Measurements from ENCODE around the gene TMEM183A. TPM values are rescaled to one million over a fixed set of nuclear protein-coding genes. Genes with fewer than 3 reads are reported as not detected.

The TMEM183A gene
- total RNA-seq, 4 donors from 2014 or later, result 39.4 to 77.4 (median 66.5) TPM

- H3K9me3 ChIP-seq, result no peaks in the 10 kb centered on the region
- no peak for DNase-seq
- intact Hi-C loops (cut with DNase I), result no loop called here
- no peak overlapping the region for H3K4me3 ChIP-seq
- TF ChIP-seq POLR2A (IDR thresholded peaks at IDR 0.05) (no peak), CTCF (IDR thresholded peaks at IDR 0.05) (no peak)
- no peak overlapping the region for H3K27ac ChIP-seq
- no peaks in the 10 kb centered on the region for H3K4me1 ChIP-seq
- peaks cover 0 to 34% (median 0%) of the 10 kb centered on the region in 4 donors for H3K27me3 ChIP-seq
- WGBS, 2 donors, result 64 to 68% methylated on average over 7 of the region's 7 CpGs
- H3K36me3 ChIP-seq, result no peaks in the 10 kb centered on the region
Observed at GRCh38 chr1:202987255-202987654, 19.9 kb upstream of the TMEM183A start.

GRCh38 chr1:202987922-202988583 is 19.1 kb upstream of the TMEM183A start:
- no peak for DNase-seq
- no peaks in the 10 kb centered on the region for H3K4me1 ChIP-seq
- no peak overlapping the region for H3K4me3 ChIP-seq
- TF ChIP-seq POLR2A (IDR thresholded peaks at IDR 0.05), result no peak
- no peak for TF ChIP-seq CTCF (IDR thresholded peaks at IDR 0.05)
- H3K9me3 ChIP-seq, result no peaks in the 10 kb centered on the region
- no peaks in the 10 kb centered on the region for H3K36me3 ChIP-seq
- intact Hi-C loops (cut with DNase I), result no loop called here
- no peak overlapping the region for H3K27ac ChIP-seq
- WGBS, 2 donors, result 70 to 74% methylated on average over 5 of the region's 5 CpGs
- peaks cover 0 to 37% (median 0%) of the 10 kb centered on the region in 4 donors for H3K27me3 ChIP-seq

- H3K27me3 ChIP-seq, result peaks cover 0 to 54% (median 0%) of the 10 kb centered on the region in 4 donors
- intact Hi-C loops (cut with DNase I), result loop anchor here (10.0 kb wide), 1 partner anchor 65 kb away; the partner anchor contains the start of gene KLHL12
- no peaks in the 10 kb centered on the region for H3K36me3 ChIP-seq
- H3K4me1 ChIP-seq, result no peaks in the 10 kb centered on the region
- 76 to 86% methylated on average over 2 of the region's 2 CpGs for WGBS, 2 donors
- no peak for DNase-seq
- no peak for TF ChIP-seq CTCF (IDR thresholded peaks at IDR 0.05)
- no peak for TF ChIP-seq POLR2A (IDR thresholded peaks at IDR 0.05)
- H3K9me3 ChIP-seq, result no peaks in the 10 kb centered on the region
- H3K27ac ChIP-seq, result no peak overlapping the region
- no peak overlapping the region for H3K4me3 ChIP-seq
Observed at GRCh38 chr1:202989879-202990278, 17.3 kb upstream of the TMEM183A start.

GRCh38 chr1:202991112-202991511 is 16.1 kb upstream of the TMEM183A start:
- TF ChIP-seq POLR2A (IDR thresholded peaks at IDR 0.05) (no peak), CTCF (IDR thresholded peaks at IDR 0.05) (no peak)
- H3K4me3 ChIP-seq, result no peak overlapping the region
- H3K36me3 ChIP-seq, result no peaks in the 10 kb centered on the region
- peaks cover 0 to 66% (median 0%) of the 10 kb centered on the region in 4 donors for H3K27me3 ChIP-seq
- H3K9me3 ChIP-seq, result no peaks in the 10 kb centered on the region
- intact Hi-C loops (cut with DNase I), result loop anchor here (10.0 kb wide), 1 partner anchor 66 kb away; the partner anchor contains the start of gene KLHL12
- DNase-seq, result no peak
- no peak overlapping the region for H3K27ac ChIP-seq
- no peaks in the 10 kb centered on the region for H3K4me1 ChIP-seq

GRCh38 chr1:202994756-202995155 is 12.4 kb upstream of the TMEM183A start:
- TF ChIP-seq POLR2A (IDR thresholded peaks at IDR 0.05) (no peak), CTCF (IDR thresholded peaks at IDR 0.05) (no peak)
- Histone ChIP-seq H3K9me3 (no peaks in the 10 kb centered on the region), H3K4me3 (no peak overlapping the region), H3K36me3 (no peaks in the 10 kb centered on the region), H3K27ac (no peak overlapping the region), H3K4me1 (peaks cover 0 to 6% (median 4%) of the 10 kb centered on the region in 3 donors), H3K27me3 (peaks cover 0 to 62% (median 2%) of the 10 kb centered on the region in 4 donors)
- no peak for DNase-seq
- intact Hi-C loops (cut with DNase I), result loop anchor here (10.0 kb wide), 1 partner anchor 70 kb away; the partner anchor contains the start of gene KLHL12
- WGBS, 2 donors, result 38 to 53% methylated on average over 3 of the region's 3 CpGs
